HCT116 (cell line): Measurements from ENCODE around the gene USP31.

ENCODE experiments used
- ATF3 ChIP-seq: IDR thresholded peaks from 2 replicates; pipeline ENCODE4 v1.6.1; 2012
- CEBPB ChIP-seq: IDR thresholded peaks from 2 replicates; pipeline ENCODE4 v1.6.1; 2012; ENCODE audit warnings: low read depth
- CTCF ChIP-seq, 3 experiments: fragments of 200-600 bp in 1 of 3; sonication (generic) in 1 of 3; IDR thresholded peaks in 2 of 3; conservative IDR thresholded peaks in 1 of 3; 2 replicates each; pipeline ENCODE4 v1.5.1; 2012 to 2017; ENCODE audit warnings: low read depth in 2 of 3, low read length in 2 of 3, antibody characterized with exemption in 1 of 3, borderline replicate concordance in 1 of 3, control low read depth in 1 of 3, mild to moderate bottlenecking in 1 of 3, mixed read lengths in 1 of 3, mixed run types in 1 of 3, moderate library complexity in 1 of 3; ENCODE audit not compliant: insufficient read depth in 1 of 3
- ELF1 ChIP-seq: IDR thresholded peaks from 2 replicates; pipeline ENCODE4 v1.6.1; 2012; ENCODE audit warnings: low read depth, borderline replicate concordance
- EZH2phosphoT487 ChIP-seq: fragments of 200-600 bp; IDR thresholded peaks from 2 replicates; pipeline ENCODE4 v1.6.1; 2018; ENCODE audit warnings: antibody characterized with exemption, borderline replicate concordance
- POLR2A ChIP-seq: IDR thresholded peaks from 2 replicates; pipeline ENCODE4 v1.7.0; 2011; ENCODE audit warnings: borderline replicate concordance; ENCODE audit not compliant: insufficient read depth, insufficient read length; ENCODE audit errors: extremely low read depth
- POLR2AphosphoS5 ChIP-seq: IDR thresholded peaks from 2 replicates; pipeline ENCODE4 v1.6.1; 2011; ENCODE audit warnings: mild to moderate bottlenecking, low read depth, low read length, moderate library complexity
- RAD21 ChIP-seq: IDR thresholded peaks from 2 replicates; pipeline ENCODE4 v1.6.1; 2012; ENCODE audit warnings: low read depth, mild to moderate bottlenecking
- REST ChIP-seq: IDR thresholded peaks from 2 replicates; pipeline ENCODE4 v1.6.1; 2012; ENCODE audit warnings: low read depth
- SP1 ChIP-seq: IDR thresholded peaks from 2 replicates; pipeline ENCODE4 v1.6.1; 2012; ENCODE audit warnings: low read depth
- YY1 ChIP-seq: IDR thresholded peaks from 2 replicates; pipeline ENCODE4 v1.6.1; 2011; ENCODE audit warnings: low read length, low read depth, moderate library complexity, mild to moderate bottlenecking; ENCODE audit not compliant: insufficient replicate concordance; ENCODE audit errors: extremely low read depth
- ZFX ChIP-seq: fragments of 450-650 bp; IDR thresholded peaks from 2 replicates; pipeline ENCODE4 v1.6.1; 2017

- TF ChIP-seq RAD21 (no peak), REST (no peak), POLR2A (no peak), CTCF (IDR thresholded peaks at IDR 0.05 in 2 of 3, conservative IDR thresholded peaks at IDR 0.05 in 1 of 3; ENCODE audit: borderline replicate concordance in 1 of 3, insufficient read depth in 1 of 3, low read depth in 2 of 3, low read length in 2 of 3) (no peak), ELF1 (no peak), EZH2phosphoT487 (no peak), SP1 (no peak), ATF3 (no peak), CEBPB (no peak), POLR2AphosphoS5 (no peak), ZFX (no peak), YY1 (no peak)
These were observed 27.1 kb downstream of the USP31 start for GRCh38 chr16:23122144-23122543.
